Loucy (cell line): ENCODE data around the gene GDA.

Experiments
- CTCF ChIP-seq: fragments of 200-600 bp; sonication (generic); conservative IDR thresholded peaks from 2 replicates; pipeline ENCODE4 v1.5.1; 2014; ENCODE audit warnings: mild to moderate bottlenecking, antibody characterized with exemption, low read length
- EZH2phosphoT487 ChIP-seq: fragments of 200-600 bp; IDR thresholded peaks from 2 replicates; pipeline ENCODE4 v1.6.1; 2018; ENCODE audit warnings: antibody characterized with exemption, mild to moderate bottlenecking, moderate library complexity, borderline replicate concordance

GRCh38 chr9:72149231-72149975 is at the start of gene GDA:
- TF ChIP-seq CTCF (no peak), EZH2phosphoT487 (no peak)
